H1 (cell line): Measurements from ENCODE around the gene BSG. TPM values are rescaled to one million over a fixed set of nuclear protein-coding genes. Genes with fewer than 3 reads are reported as not detected.
"Not testable (repeated sequence)": the region's sequence is repeated elsewhere in the genome, so short reads cannot be mapped to it uniquely, and the experiment has no call there.

Experiments used
- CTCF ChIA-PET: fragments of 300-600 bp; sonication (Branson Sonifier 250); formaldehyde crosslinking; loops from one replicate; lab custom pipeline; 2021; ENCODE audit not compliant: partially characterized antibody; lab: Charles Lee
- POLR2A ChIA-PET: fragments of 300-600 bp; sonication (Branson Sonifier 250); formaldehyde crosslinking; loops from one replicate; lab custom pipeline; 2021; ENCODE audit warnings: inconsistent platforms; ENCODE audit not compliant: partially characterized antibody; lab: Charles Lee
- DNase-seq, 2 experiments: peaks; one replicate each; pipeline versions ENCODE4 v3.0.0 to v3.0.0-alpha.2; 2010 to 2022; ENCODE audit warnings: low spot score in 2 of 2, low read depth in 1 of 2, mixed read lengths in 1 of 2
- FAIRE-seq: peaks from 2 replicates; lab custom pipeline; 2011; peaks lifted over from hg19 to GRCh38; lab: Jason Lieb, UNC
- H2AFZ ChIP-seq: 2 replicates; pipeline ENCODE4 v1.8.1; 2012; ENCODE audit warnings: low read length, inconsistent platforms
- H2AK5ac ChIP-seq: 2 replicates; pipeline ENCODE4 v1.6.1; 2013; ENCODE audit warnings: low read depth, low read length
- H2BK120ac ChIP-seq: replicated peaks from 2 replicates; pipeline ENCODE3; 2013; ENCODE audit warnings: low read depth, low read length, inconsistent platforms
- H2BK12ac ChIP-seq: 2 replicates; pipeline ENCODE4 v1.6.1; 2013; ENCODE audit warnings: low read depth, low read length
- H2BK15ac ChIP-seq: 2 replicates; pipeline ENCODE4 v1.6.1; 2013; ENCODE audit warnings: low read length
- H2BK20ac ChIP-seq: 2 replicates; pipeline ENCODE4 v1.6.1; 2013; ENCODE audit warnings: low read length
- H2BK5ac ChIP-seq: 2 replicates; pipeline ENCODE4 v1.6.1; 2013; ENCODE audit warnings: low read depth, low read length
- H3K14ac ChIP-seq: 2 replicates; pipeline ENCODE4 v1.6.1; 2013; ENCODE audit warnings: inconsistent platforms; ENCODE audit not compliant: insufficient read length
- H3K18ac ChIP-seq: 2 replicates; pipeline ENCODE4 v1.6.1; 2013; ENCODE audit warnings: low read length; ENCODE audit errors: extremely low read depth
- H3K23ac ChIP-seq: 2 replicates; pipeline ENCODE4 v1.6.1; 2013; ENCODE audit warnings: inconsistent platforms; ENCODE audit not compliant: insufficient read length
- H3K23me2 ChIP-seq: 2 replicates; pipeline ENCODE4 v1.6.1; 2013; ENCODE audit warnings: low read depth, low read length
- H3K27ac ChIP-seq: 2 replicates; pipeline ENCODE4 v1.6.1; 2011; ENCODE audit warnings: low read depth, low read length, inconsistent platforms
- H3K27me3 ChIP-seq, 4 experiments: replicated peaks in 1 of 4; 1 replicate in 1 of 4; 2 replicates in 3 of 4; pipeline versions ENCODE4 v1.6.1 to v1.8.1; 2011 to 2013; ENCODE audit warnings: low read length in 3 of 4, mild to moderate bottlenecking in 3 of 4, inconsistent platforms in 2 of 4, mixed read lengths in 2 of 4, moderate library complexity in 1 of 4; ENCODE audit not compliant: control insufficient read depth in 3 of 4, insufficient read depth in 3 of 4; ENCODE audit errors: extremely low read depth in 1 of 4
- H3K36me3 ChIP-seq, 4 experiments: 2 replicates each; pipeline versions ENCODE4 v1.6.1 to v1.8.1; 2011 to 2013; ENCODE audit warnings: mild to moderate bottlenecking in 4 of 4, low read length in 3 of 4, moderate library complexity in 2 of 4, control low read depth in 1 of 4, inconsistent platforms in 1 of 4; ENCODE audit not compliant: insufficient read depth in 4 of 4, control insufficient read depth in 2 of 4
- H3K4ac ChIP-seq: replicated peaks from 2 replicates; pipeline ENCODE3; 2013; ENCODE audit warnings: low read length, low read depth, mixed read lengths, inconsistent platforms; ENCODE audit not compliant: insufficient read length
- H3K4me1 ChIP-seq, 4 experiments: replicated peaks in 1 of 4; 1 replicate in 1 of 4; 2 replicates in 3 of 4; pipeline versions ENCODE4 v1.6.1 to v1.8.1; 2011 to 2013; ENCODE audit warnings: low read length in 3 of 4, inconsistent platforms in 2 of 4, mixed read lengths in 1 of 4; ENCODE audit not compliant: insufficient read depth in 4 of 4, control insufficient read depth in 3 of 4
- H3K4me2 ChIP-seq, 2 experiments: 2 replicates each; pipeline versions ENCODE4 v1.6.1 to v1.8.1; 2011 to 2013; ENCODE audit warnings: low read depth in 2 of 2, low read length in 2 of 2, control low read depth in 1 of 2, inconsistent platforms in 1 of 2, mild to moderate bottlenecking in 1 of 2; ENCODE audit not compliant: insufficient read depth in 1 of 2
- H3K4me3 ChIP-seq, 4 experiments: fragments of 200-600, 300-600 bp in 1 of 4; sonication (generic), shearing (Covaris generic), sonication (Bioruptor Twin) in 1 of 4; 2 replicates each; pipeline versions ENCODE4 v1.5.1 to v1.8.1; 2011 to 2016; ENCODE audit warnings: low read length in 4 of 4, low read depth in 3 of 4, control low read depth in 2 of 4, inconsistent platforms in 2 of 4, mild to moderate bottlenecking in 2 of 4, mixed read lengths in 1 of 4, moderate library complexity in 1 of 4; ENCODE audit not compliant: insufficient read depth in 2 of 4; ENCODE audit errors: extremely low read depth in 1 of 4
- H3K56ac ChIP-seq: replicated peaks from 2 replicates; pipeline ENCODE3; 2013; ENCODE audit warnings: low read depth, mild to moderate bottlenecking, mixed read lengths, low read length, inconsistent platforms; ENCODE audit not compliant: insufficient read length
- H3K79me1 ChIP-seq: 2 replicates; pipeline ENCODE4 v1.6.1; 2013; ENCODE audit warnings: low read depth, low read length, control low read depth
- H3K79me2 ChIP-seq, 2 experiments: 2 replicates each; pipeline versions ENCODE4 v1.6.1 to v1.8.1; 2012 to 2013; ENCODE audit warnings: low read length in 2 of 2, mild to moderate bottlenecking in 2 of 2, inconsistent platforms in 1 of 2; ENCODE audit not compliant: insufficient read depth in 2 of 2, control insufficient read depth in 1 of 2
- H3K9ac ChIP-seq, 4 experiments: replicated peaks in 1 of 4; 1 replicate in 1 of 4; 2 replicates in 3 of 4; pipeline versions ENCODE4 v1.6.1 to v1.8.1; 2011 to 2013; ENCODE audit warnings: low read depth in 3 of 4, low read length in 3 of 4, control low read depth in 2 of 4, mild to moderate bottlenecking in 2 of 4, moderate library complexity in 2 of 4, inconsistent platforms in 1 of 4; ENCODE audit errors: extremely low read depth in 1 of 4
- H3K9me3 ChIP-seq, 2 experiments: 2 replicates each; pipeline versions ENCODE4 v1.6.1 to v1.8.1; 2012 to 2013; ENCODE audit warnings: mild to moderate bottlenecking in 2 of 2, moderate library complexity in 2 of 2, control low read depth in 1 of 2, inconsistent platforms in 1 of 2, low read depth in 1 of 2, low read length in 1 of 2, mixed read lengths in 1 of 2; ENCODE audit not compliant: insufficient read depth in 2 of 2
- H4K20me1 ChIP-seq, 2 experiments: replicated peaks in 1 of 2; 2 replicates each; pipeline versions ENCODE3 to v1.8.1; 2011 to 2013; ENCODE audit warnings: inconsistent platforms in 2 of 2, low read length in 2 of 2, mild to moderate bottlenecking in 1 of 2; ENCODE audit not compliant: insufficient read depth in 2 of 2, control insufficient read depth in 1 of 2
- H4K5ac ChIP-seq: 2 replicates; pipeline ENCODE4 v1.6.1; 2013; ENCODE audit warnings: low read length, low read depth, mixed read lengths, inconsistent platforms; ENCODE audit not compliant: insufficient read length
- H4K8ac ChIP-seq: 2 replicates; pipeline ENCODE4 v1.8.0; 2013; ENCODE audit warnings: mild to moderate bottlenecking, moderate library complexity, low read length, inconsistent platforms; ENCODE audit not compliant: insufficient read depth; ENCODE audit errors: extremely low read depth
- H4K91ac ChIP-seq: replicated peaks from 2 replicates; pipeline ENCODE3; 2013; ENCODE audit warnings: low read length, mixed read lengths, inconsistent platforms; ENCODE audit not compliant: insufficient read length
- CTCF ChIP-seq, 3 experiments: IDR thresholded peaks; 1 replicate in 2 of 3; 2 replicates in 1 of 3; pipeline versions ENCODE4 v1.5.1 to v1.6.1; 2011; ENCODE audit warnings: low read length in 3 of 3, mild to moderate bottlenecking in 3 of 3, inconsistent platforms in 2 of 3, low read depth in 1 of 3, moderate library complexity in 1 of 3; ENCODE audit not compliant: insufficient read depth in 1 of 3; ENCODE audit errors: control extremely low read depth in 1 of 3
- TAF7 ChIP-seq: optimal IDR thresholded peaks from 2 replicates; pipeline ENCODE3; 2011; ENCODE audit warnings: low read depth, mild to moderate bottlenecking, inconsistent platforms, low read length, moderate library complexity, borderline replicate concordance
- WGBS, 2 experiments: shearing (Covaris generic) in 1 of 2; methylation state at CpG; one replicate each; pipeline versions ENCODE4 v1.1.6 to v1.1.7; 2013 to 2015; ENCODE audit warnings: low lambda C conversion rate in 2 of 2, mixed read lengths in 2 of 2, inconsistent platforms in 1 of 2, low coverage in 1 of 2, missing lambda C conversion rate in 1 of 2; ENCODE audit not compliant: insufficient replicate concordance in 2 of 2, insufficient coverage in 1 of 2, insufficient read length in 1 of 2; ENCODE audit errors: extremely low coverage in 1 of 2, missing lambda C conversion rate in 1 of 2; 5-methylcytosine and 5-hydroxymethylcytosine counted together
- polyA plus RNA-seq, 7 experiments: library from polyadenylated mRNA; depleted of rRNA in 3 of 7; stranded (reverse) in 5 of 7; unstranded in 2 of 7; fragments of >200 nt in 5 of 7; fragments of 200-250 nt in 2 of 7; gene quantifications; 1 replicate in 5 of 7; 2 replicates in 1 of 7; 4 replicates in 1 of 7; pipeline versions ENCODE4 v1.2.1 to v1.2.3, GENCODE V29; 2011 to 2013; ENCODE audit warnings: missing spikeins in 2 of 7, mixed read lengths in 2 of 7
- total RNA-seq: library from RNA; stranded (reverse); fragmentation: NEBNext Ultra II Directional; extraction: Animal tissue kit (Norgen Biotek cat#: 25700); gene quantifications from 2 replicates; pipeline ENCODE4 v1.2.1, GENCODE V29; 2021

The BSG gene
- total and polyA plus RNA-seq, 2 of the 8 experiments (the other 6 are each of a cell fraction or from before 2014, with no cell fraction given), result 726 to 1,055 TPM

- H3K14ac ChIP-seq, H2BK15ac ChIP-seq, H3K4me1 ChIP-seq, H3K27me3 ChIP-seq, H3K23ac ChIP-seq, H3K79me1 ChIP-seq, H2BK5ac ChIP-seq, H4K8ac ChIP-seq, H4K20me1 ChIP-seq, H3K23me2 ChIP-seq, H4K5ac ChIP-seq, H2AFZ ChIP-seq, H4K91ac ChIP-seq, H2BK12ac ChIP-seq, H2AK5ac ChIP-seq, H3K27ac ChIP-seq, H3K56ac ChIP-seq, DNase-seq, H3K4ac ChIP-seq, FAIRE-seq, H2BK120ac ChIP-seq, H3K9ac ChIP-seq, H3K79me2 ChIP-seq, H3K36me3 ChIP-seq, H2BK20ac ChIP-seq, H3K18ac ChIP-seq: not testable (repeated sequence)
- WGBS, 2 experiments, result 71% methylated on average over 17 of the region's 34 CpGs; no CpG with 5 or more reads in 1 of the 2 experiments
- Histone ChIP-seq H3K9me3 (peaks cover 0 to 30% of the 10 kb centered on the region in 2 experiments; a peak in 1 of 4 replicates), H3K4me3 (peak overlapping the region in 1 of 4 experiments; percentile 33; a peak in 1 of 8 replicates), H3K4me2 (0 out of 4 replicates have a peak overlapping the region, but pooled peaks of 1 of the 2 experiments have one; percentile 6)
- ChIA-PET CTCF (interaction anchor here (0.6 to 2.4 kb wide), 12 partner anchors 9 to 1176 kb away, joined by 3 to 12 read pairs (median 3); no protein-coding TSS in a partner anchor), POLR2A (interaction anchor here (0.6 to 1.1 kb wide), 2 partner anchors 19 to 21 kb away, joined by 3 to 4 read pairs; no protein-coding TSS in a partner anchor)
- peak in 1 of 3 experiments; percentile 69; a peak in 2 of 4 replicates for TF ChIP-seq CTCF (IDR thresholded peaks at IDR 0.05; ENCODE audit: control extremely low read depth in 1 of 3, insufficient read depth in 1 of 3, low read depth in 1 of 3, low read length in 3 of 3)
- TF ChIP-seq TAF7, result peak; percentile 50
These were observed 32.9 kb downstream of the BSG start for GRCh38 chr19:605061-605971.
